K562 (cell line): ENCODE measurements around the gene PREX1. TPM values are rescaled to one million over a fixed set of nuclear protein-coding genes. Genes with fewer than 3 reads are reported as not detected.

Experiments used
- ATAC-seq: fragments of 200-7000 bp; cut with Tn5 transposase; 3 replicates; pipeline ENCODE4 v1.9.1; 2020; ENCODE audit warnings: moderate library complexity
- BruUV-seq: library from RNA; stranded (reverse); fragments of 400-500 nt; replicated peaks from 2 replicates; lab custom pipeline; 2021; lab: Mats Ljungman, UMichigan
- CTCF ChIA-PET: fragments of 300-600 bp; formaldehyde crosslinking; extraction: SDS; loops from one replicate; lab custom pipeline; 2021; ENCODE audit warnings: low intra/inter-chr PET ratio; lab: Yijun Ruan, JAX
- POLR2A ChIA-PET: fragments of 300-600, 350-650 bp; sonication (Branson Sonifier 250); formaldehyde crosslinking; extraction: SDS; loops from one replicate; lab custom pipeline; 2021; ENCODE audit warnings: antibody characterized with exemption, inconsistent platforms; lab: Yijun Ruan, JAX
- DNase-seq, 4 experiments: peaks; one replicate each; pipeline versions ENCODE4 v3.0.0 to v3.0.0-alpha.2; 2011 to 2018; ENCODE audit warnings: low spot score in 3 of 4, mixed read lengths in 3 of 4; ENCODE audit errors: extremely low read depth in 1 of 4
- FAIRE-seq: peaks from 2 replicates; lab custom pipeline; 2011; peaks lifted over from hg19 to GRCh38; lab: Jason Lieb, UNC
- H2AFZ ChIP-seq: 2 replicates; pipeline ENCODE4 v1.6.0; 2011; ENCODE audit warnings: low read depth, low read length, control low read depth, inconsistent platforms
- H3K27ac ChIP-seq: fragments of 200-600 bp; 3 replicates; pipeline ENCODE4 v1.8.0; 2011; ENCODE audit warnings: low read depth, mild to moderate bottlenecking, control low read depth, inconsistent platforms, low read length, moderate library complexity, mixed read lengths; ENCODE audit errors: extremely low read depth
- H3K27me3 ChIP-seq, 2 experiments: fragments of 300-600 bp in 1 of 2; 2 replicates in 1 of 2; 3 replicates in 1 of 2; pipeline versions ENCODE4 v1.6.0 to v1.8.0; 2011; ENCODE audit warnings: inconsistent platforms in 2 of 2, low read length in 2 of 2, mild to moderate bottlenecking in 1 of 2, mixed read lengths in 1 of 2, moderate library complexity in 1 of 2; ENCODE audit not compliant: control insufficient read depth in 2 of 2, insufficient read depth in 2 of 2
- H3K36me3 ChIP-seq: fragments of 300-600 bp; 3 replicates; pipeline ENCODE4 v1.8.0; 2011; ENCODE audit warnings: mild to moderate bottlenecking, low read length, inconsistent platforms; ENCODE audit not compliant: control insufficient read depth, insufficient read depth
- H3K4me1 ChIP-seq, 2 experiments: fragments of 200-600 bp in 1 of 2; replicated peaks in 1 of 2; 2 replicates in 1 of 2; 3 replicates in 1 of 2; pipeline versions ENCODE4 v1.5.1 to v1.8.0; 2011; ENCODE audit warnings: inconsistent platforms in 2 of 2, low read length in 2 of 2, mild to moderate bottlenecking in 1 of 2, mixed read lengths in 1 of 2, moderate library complexity in 1 of 2; ENCODE audit not compliant: control insufficient read depth in 2 of 2, insufficient read depth in 2 of 2
- H3K4me2 ChIP-seq: 2 replicates; pipeline ENCODE4 v1.6.1; 2011; ENCODE audit warnings: low read length, control low read depth, inconsistent platforms, mixed read lengths; ENCODE audit not compliant: insufficient read depth
- H3K4me3 ChIP-seq: fragments of 200-600 bp; sonication (generic), shearing (Covaris generic); 2 replicates; pipeline ENCODE4 v1.5.1; 2016; ENCODE audit warnings: control low read depth, inconsistent platforms
- H3K79me2 ChIP-seq: fragments of 200-600 bp; 3 replicates; pipeline ENCODE4 v1.8.0; 2011; ENCODE audit warnings: low read length, inconsistent platforms; ENCODE audit not compliant: control insufficient read depth, insufficient read depth
- H3K9ac ChIP-seq, 2 experiments: 2 replicates each; pipeline versions ENCODE4 v1.6.0 to v1.6.1; 2011; ENCODE audit warnings: low read depth in 2 of 2, low read length in 2 of 2, control low read depth in 1 of 2, inconsistent platforms in 1 of 2, mild to moderate bottlenecking in 1 of 2, mixed read lengths in 1 of 2; ENCODE audit not compliant: insufficient read depth in 1 of 2
- H3K9me1 ChIP-seq: one replicate; pipeline ENCODE4 v1.6.0; 2011; ENCODE audit warnings: inconsistent platforms, mild to moderate bottlenecking, low read length, moderate library complexity; ENCODE audit not compliant: control insufficient read depth, insufficient read depth
- H3K9me3 ChIP-seq: replicated peaks from 2 replicates; pipeline ENCODE4 v1.5.1; 2011; ENCODE audit warnings: low read depth, low read length, inconsistent platforms; ENCODE audit not compliant: control insufficient read depth, insufficient read depth
- H4K20me1 ChIP-seq: replicated peaks from 2 replicates; pipeline ENCODE4 v1.6.1; 2011; ENCODE audit warnings: low read length, inconsistent platforms, mixed read lengths; ENCODE audit not compliant: control insufficient read depth, insufficient read depth
- ESRRA ChIP-seq: fragments of 450-650 bp; IDR thresholded peaks from 2 replicates; pipeline ENCODE4 v1.6.1; 2014; ENCODE audit warnings: low read depth, mild to moderate bottlenecking, moderate library complexity, borderline replicate concordance
- ETV6 ChIP-seq, 3 experiments: fragments of 150-350 bp in 1 of 3; sonication (generic) in 1 of 3; formaldehyde crosslinking in 1 of 3; IDR thresholded peaks; 2 replicates each; pipeline versions ENCODE4 v1.6.1 to v1.8.0; 2014 to 2022; ENCODE audit warnings: borderline replicate concordance in 2 of 3, low read depth in 2 of 3, antibody characterized with exemption in 1 of 3, low read length in 1 of 3, mild to moderate bottlenecking in 1 of 3, missing genetic modification reagents in 1 of 3
- HNRNPL ChIP-seq: fragments of 200-400 bp; formaldehyde crosslinking; IDR thresholded peaks from 2 replicates; pipeline ENCODE4 v1.6.1; 2017; ENCODE audit warnings: low read depth, mild to moderate bottlenecking, low read length
- MAX ChIP-seq: sonication (generic); formaldehyde crosslinking; IDR thresholded peaks from 2 replicates; pipeline ENCODE4 v1.9.0; 2022; ENCODE audit warnings: mild to moderate bottlenecking, missing genetic modification reagents
- MTA2 ChIP-seq: fragments of 450-650 bp; IDR thresholded peaks from 2 replicates; pipeline ENCODE4 v1.6.1; 2016; ENCODE audit warnings: low read depth
- RAD51 ChIP-seq: fragments of 450-650 bp; IDR thresholded peaks from 2 replicates; pipeline ENCODE4 v1.7.1; 2016; ENCODE audit warnings: low read depth, mild to moderate bottlenecking, borderline replicate concordance
- ZNF589 ChIP-seq: fragments of 200-800 bp; sonication (Bioruptor generic); IDR thresholded peaks from 2 replicates; pipeline ENCODE4 v1.6.1; 2016; ENCODE audit warnings: low read depth, missing genetic modification characterization, missing compliant biosample characterization
- WGBS: fragments of 100-300 bp; shearing (Covaris generic); methylation state at CpG from one replicate; pipeline ENCODE4 v1.1.6; 2016; ENCODE audit warnings: low coverage, mixed read lengths; ENCODE audit not compliant: insufficient coverage; ENCODE audit errors: missing lambda C conversion rate; 5-methylcytosine and 5-hydroxymethylcytosine counted together
- in situ Hi-C: fragments of 300-500 bp; cut with MboI; formaldehyde crosslinking; loops from 4 replicates; pipeline ENCODE4 v1.15.0; 2018; ENCODE audit warnings: inconsistent platforms, mixed read lengths
- intact Hi-C: fragments of 100-400 bp; cut with micrococcal nuclease; formaldehyde crosslinking; loops from 2 replicates; pipeline ENCODE4 v1.14.2; 2022
- polyA plus RNA-seq, 8 experiments: library from polyadenylated mRNA; depleted of rRNA in 4 of 8; stranded (reverse) in 5 of 8; unstranded in 3 of 8; fragments of >200 nt; fragmentation: Nextera tagmentation in 2 of 8; fragmentation: Illumina TruSeq in 1 of 8; extraction: Ambion mirVana in 2 of 8; extraction: Trizol in 1 of 8; gene quantifications; 2 replicates each; pipeline versions ENCODE4 v1.2.1 to v1.2.3, GENCODE V29; 2011 to 2014; ENCODE audit warnings: inconsistent platforms in 1 of 8, missing spikeins in 1 of 8
- total RNA-seq, 7 experiments: library from RNA; depleted of rRNA in 6 of 7; stranded (reverse); fragments of >200 nt in 6 of 7; fragmentation: Illumina TruSeq in 2 of 7; extraction: Trizol in 2 of 7; gene quantifications; 2 replicates each; pipeline versions ENCODE4 v1.2.1 to v1.2.3, GENCODE V29; 2011 to 2021; ENCODE audit warnings: low replicate concordance in 1 of 7
- TF ChIP-seq, protein P1 (sequence below), 2 experiments: fragments of 450-650 bp; IDR thresholded peaks; 2 replicates each; pipeline ENCODE4 v1.6.1; 2018; ENCODE audit warnings: mild to moderate bottlenecking in 2 of 2, low read depth in 1 of 2; ENCODE audit not compliant: partially characterized antibody in 2 of 2

PREX1 gene
- total and polyA plus RNA-seq, 9 of the 15 experiments (the other 6 are each of a cell fraction or from before 2014, with no cell fraction given), result 0.37 to 10.4 (median 4.8) TPM

DNA sequence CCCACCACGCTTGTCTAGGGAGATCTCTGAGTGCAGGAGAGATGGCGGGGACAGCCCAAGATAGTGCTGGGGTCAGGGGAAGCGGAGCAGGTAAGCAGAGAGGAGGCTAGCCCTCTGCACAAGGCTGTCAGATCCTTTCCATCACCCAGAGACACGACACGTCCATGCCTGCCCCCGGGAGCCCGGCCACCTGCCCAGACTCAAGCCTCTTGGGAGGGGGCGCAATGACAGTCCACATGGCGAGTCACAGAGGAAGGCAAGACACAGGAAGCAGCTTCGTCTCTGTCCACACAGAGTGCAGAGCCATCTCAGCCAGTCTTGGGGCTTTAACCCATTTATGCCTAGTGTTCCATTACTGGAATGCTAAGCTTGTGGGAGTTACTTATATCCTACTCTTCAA is 78.4 kb downstream of the PREX1 start:
- Histone ChIP-seq H3K4me1 (peaks cover 0 to 9% of the 10 kb centered on the region in 2 experiments; a peak in 1 of 5 replicates), H4K20me1 (no peaks in the 10 kb centered on the region), H3K9ac (no peak overlapping the region), H3K9me3 (no peaks in the 10 kb centered on the region), H3K4me3 (no peak overlapping the region), H3K36me3 (no peaks in the 10 kb centered on the region), H3K4me2 (no peak overlapping the region), H3K79me2 (no peaks in the 10 kb centered on the region), H3K27ac (no peak overlapping the region), H3K9me1 (no peaks in the 10 kb centered on the region), H3K27me3 (no peaks in the 10 kb centered on the region; a peak in 1 of 5 replicates), H2AFZ (no peak overlapping the region)
- ChIA-PET POLR2A (interaction anchor here (0.5 to 0.6 kb wide), 2 partner anchors 127 to 924 kb away, joined by 3 read pairs; no protein-coding TSS in a partner anchor), CTCF (no interaction called here)
- WGBS, result 22% methylated on average over 10 of the region's 10 CpGs
- no peak for TF ChIP-seq MAX (CRISPR knock-in tag)
- no peak for TF ChIP-seq MTA2
- TF ChIP-seq ETV6 (IDR thresholded peaks at IDR 0.05; ENCODE audit: borderline replicate concordance in 1 of 2, low read depth in 2 of 2, low read length in 1 of 2), result no peak
- TF ChIP-seq ETV6 (CRISPR knock-in tag; IDR thresholded peaks at IDR 0.05; ENCODE audit: borderline replicate concordance), result no peak
- TF ChIP-seq, protein P1, sequence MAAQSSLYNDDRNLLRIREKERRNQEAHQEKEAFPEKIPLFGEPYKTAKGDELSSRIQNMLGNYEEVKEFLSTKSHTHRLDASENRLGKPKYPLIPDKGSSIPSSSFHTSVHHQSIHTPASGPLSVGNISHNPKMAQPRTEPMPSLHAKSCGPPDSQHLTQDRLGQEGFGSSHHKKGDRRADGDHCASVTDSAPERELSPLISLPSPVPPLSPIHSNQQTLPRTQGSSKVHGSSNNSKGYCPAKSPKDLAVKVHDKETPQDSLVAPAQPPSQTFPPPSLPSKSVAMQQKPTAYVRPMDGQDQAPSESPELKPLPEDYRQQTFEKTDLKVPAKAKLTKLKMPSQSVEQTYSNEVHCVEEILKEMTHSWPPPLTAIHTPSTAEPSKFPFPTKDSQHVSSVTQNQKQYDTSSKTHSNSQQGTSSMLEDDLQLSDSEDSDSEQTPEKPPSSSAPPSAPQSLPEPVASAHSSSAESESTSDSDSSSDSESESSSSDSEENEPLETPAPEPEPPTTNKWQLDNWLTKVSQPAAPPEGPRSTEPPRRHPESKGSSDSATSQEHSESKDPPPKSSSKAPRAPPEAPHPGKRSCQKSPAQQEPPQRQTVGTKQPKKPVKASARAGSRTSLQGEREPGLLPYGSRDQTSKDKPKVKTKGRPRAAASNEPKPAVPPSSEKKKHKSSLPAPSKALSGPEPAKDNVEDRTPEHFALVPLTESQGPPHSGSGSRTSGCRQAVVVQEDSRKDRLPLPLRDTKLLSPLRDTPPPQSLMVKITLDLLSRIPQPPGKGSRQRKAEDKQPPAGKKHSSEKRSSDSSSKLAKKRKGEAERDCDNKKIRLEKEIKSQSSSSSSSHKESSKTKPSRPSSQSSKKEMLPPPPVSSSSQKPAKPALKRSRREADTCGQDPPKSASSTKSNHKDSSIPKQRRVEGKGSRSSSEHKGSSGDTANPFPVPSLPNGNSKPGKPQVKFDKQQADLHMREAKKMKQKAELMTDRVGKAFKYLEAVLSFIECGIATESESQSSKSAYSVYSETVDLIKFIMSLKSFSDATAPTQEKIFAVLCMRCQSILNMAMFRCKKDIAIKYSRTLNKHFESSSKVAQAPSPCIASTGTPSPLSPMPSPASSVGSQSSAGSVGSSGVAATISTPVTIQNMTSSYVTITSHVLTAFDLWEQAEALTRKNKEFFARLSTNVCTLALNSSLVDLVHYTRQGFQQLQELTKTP (IDR thresholded peaks at IDR 0.05; ENCODE audit: low read depth in 1 of 2, partially characterized antibody in 2 of 2), result no peak
- no peak for TF ChIP-seq RAD51
- 0 out of 2 replicates have a peak, but pooled peaks have one; percentile 19 for TF ChIP-seq ESRRA
- TF ChIP-seq ZNF589 (CRISPR knock-in tag), result no peak
- no peak for TF ChIP-seq HNRNPL
- FAIRE-seq (no peak), DNase-seq (no peak), ATAC-seq (peak; percentile 52; the same call in 2 of the 3 replicates)
- intact Hi-C loops, result no loop called here
- no TSS peak for BruUV-seq
- in situ Hi-C loops, result no loop called here
